BJ (cell line): ENCODE data around the gene RAB20. TPM values are rescaled to one million over a fixed set of nuclear protein-coding genes. Genes with fewer than 3 reads are reported as not detected.

Experiments used
- CTCF ChIA-PET: fragments of 350-600 bp; formaldehyde crosslinking; extraction: SDS; loops from one replicate; lab custom pipeline; 2021; ENCODE audit warnings: antibody characterized with exemption, inconsistent platforms; lab: Yijun Ruan, JAX
- POLR2A ChIA-PET: fragments of 300-600 bp; sonication (Branson Sonifier 250); formaldehyde crosslinking; extraction: SDS; loops from one replicate; lab custom pipeline; 2021; ENCODE audit warnings: antibody characterized with exemption; lab: Charles Lee
- DNase-seq: peaks from one replicate; pipeline ENCODE4 v3.0.0-alpha.2; 2011; ENCODE audit warnings: low read depth
- H3K27me3 ChIP-seq: 2 replicates; pipeline ENCODE4 v1.6.0; 2011; ENCODE audit warnings: low read length; ENCODE audit not compliant: control insufficient read depth, insufficient read depth
- H3K36me3 ChIP-seq: 2 replicates; pipeline ENCODE4 v1.5.1; 2011; ENCODE audit warnings: low read length; ENCODE audit not compliant: control insufficient read depth, insufficient read depth
- H3K4me3 ChIP-seq: 2 replicates; pipeline ENCODE4 v1.5.1; 2011; ENCODE audit warnings: low read depth, mild to moderate bottlenecking, control low read depth, low read length
- polyA plus RNA-seq: library from polyadenylated mRNA; depleted of rRNA; stranded (reverse); fragments of >200 nt; gene quantifications from 2 replicates; pipeline ENCODE4 v1.2.3, GENCODE V29; 2011
- TF ChIP-seq, protein P1 (sequence below): IDR thresholded peaks from 2 replicates; pipeline ENCODE4 v1.5.1; 2011; ENCODE audit warnings: low read depth, mild to moderate bottlenecking, control low read depth, inconsistent platforms, low read length, moderate library complexity; ENCODE audit not compliant: insufficient read depth

The RAB20 gene
- polyA plus RNA-seq, 1 experiment, result 4.9 TPM

DNA sequence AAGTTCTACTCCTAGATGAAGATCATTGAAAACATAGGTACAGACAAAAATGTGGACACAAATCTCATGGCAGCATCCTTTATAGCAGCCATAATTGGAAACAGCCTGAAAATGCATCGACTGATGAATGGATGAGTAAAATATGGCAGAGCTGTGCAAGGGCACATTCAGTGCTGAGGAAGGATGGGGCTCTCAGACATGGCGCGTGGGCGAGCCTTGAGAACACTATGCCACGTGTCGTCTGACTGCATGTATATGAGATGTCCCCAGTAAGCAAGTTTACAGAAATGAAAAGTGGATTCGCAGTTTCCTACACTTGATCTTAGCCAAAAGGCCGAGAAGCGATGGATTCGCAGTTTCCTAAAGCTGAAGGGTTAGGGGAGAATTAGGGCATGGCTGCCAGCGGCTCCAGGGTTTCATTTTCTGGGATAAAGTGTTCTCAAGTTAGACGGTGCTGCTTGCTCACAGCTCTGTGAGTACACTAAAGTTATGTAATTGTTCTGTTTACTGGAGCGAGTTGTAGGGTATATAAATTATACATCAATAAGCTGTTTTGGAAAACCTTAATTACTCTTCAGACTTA is 78.0 kb downstream of the RAB20 start:
- TF ChIP-seq, protein P1, sequence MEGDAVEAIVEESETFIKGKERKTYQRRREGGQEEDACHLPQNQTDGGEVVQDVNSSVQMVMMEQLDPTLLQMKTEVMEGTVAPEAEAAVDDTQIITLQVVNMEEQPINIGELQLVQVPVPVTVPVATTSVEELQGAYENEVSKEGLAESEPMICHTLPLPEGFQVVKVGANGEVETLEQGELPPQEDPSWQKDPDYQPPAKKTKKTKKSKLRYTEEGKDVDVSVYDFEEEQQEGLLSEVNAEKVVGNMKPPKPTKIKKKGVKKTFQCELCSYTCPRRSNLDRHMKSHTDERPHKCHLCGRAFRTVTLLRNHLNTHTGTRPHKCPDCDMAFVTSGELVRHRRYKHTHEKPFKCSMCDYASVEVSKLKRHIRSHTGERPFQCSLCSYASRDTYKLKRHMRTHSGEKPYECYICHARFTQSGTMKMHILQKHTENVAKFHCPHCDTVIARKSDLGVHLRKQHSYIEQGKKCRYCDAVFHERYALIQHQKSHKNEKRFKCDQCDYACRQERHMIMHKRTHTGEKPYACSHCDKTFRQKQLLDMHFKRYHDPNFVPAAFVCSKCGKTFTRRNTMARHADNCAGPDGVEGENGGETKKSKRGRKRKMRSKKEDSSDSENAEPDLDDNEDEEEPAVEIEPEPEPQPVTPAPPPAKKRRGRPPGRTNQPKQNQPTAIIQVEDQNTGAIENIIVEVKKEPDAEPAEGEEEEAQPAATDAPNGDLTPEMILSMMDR, result no peak
- Histone ChIP-seq H3K36me3 (peaks cover 30% of the 10 kb centered on the region), H3K4me3 (no peak overlapping the region), H3K27me3 (no peaks in the 10 kb centered on the region)
- no peak for DNase-seq
- CTCF ChIA-PET, result interaction anchor here (0.6 kb wide), 1 partner anchor 262 kb away, joined by 3 read pairs; no protein-coding TSS in a partner anchor
- POLR2A ChIA-PET, result no interaction called here

DNA sequence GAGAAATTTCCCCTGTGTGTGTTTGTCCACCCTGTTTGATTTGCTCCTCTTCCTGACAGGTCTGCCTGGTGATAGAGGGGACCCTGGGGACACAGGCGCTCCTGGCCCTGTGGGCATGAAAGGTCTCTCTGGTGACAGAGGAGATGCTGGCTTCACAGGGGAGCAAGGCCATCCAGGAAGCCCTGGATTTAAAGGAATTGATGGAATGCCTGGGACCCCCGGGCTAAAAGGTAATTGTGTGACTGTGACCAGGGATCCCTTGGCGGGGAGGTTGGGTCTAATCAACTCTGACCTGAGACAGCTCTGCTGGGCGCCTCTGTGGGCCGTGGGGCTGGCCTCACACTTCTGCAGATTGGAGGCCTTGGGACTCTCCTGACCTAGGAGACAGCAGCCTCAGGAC is 81.4 kb downstream of the RAB20 start:
- TF ChIP-seq, protein P1, result no peak
- POLR2A ChIA-PET, result no interaction called here
- Histone ChIP-seq H3K36me3 (peaks cover 37% of the 10 kb centered on the region), H3K4me3 (no peak overlapping the region), H3K27me3 (no peaks in the 10 kb centered on the region)
- DNase-seq, result no peak
- CTCF ChIA-PET, result no interaction called here

DNA sequence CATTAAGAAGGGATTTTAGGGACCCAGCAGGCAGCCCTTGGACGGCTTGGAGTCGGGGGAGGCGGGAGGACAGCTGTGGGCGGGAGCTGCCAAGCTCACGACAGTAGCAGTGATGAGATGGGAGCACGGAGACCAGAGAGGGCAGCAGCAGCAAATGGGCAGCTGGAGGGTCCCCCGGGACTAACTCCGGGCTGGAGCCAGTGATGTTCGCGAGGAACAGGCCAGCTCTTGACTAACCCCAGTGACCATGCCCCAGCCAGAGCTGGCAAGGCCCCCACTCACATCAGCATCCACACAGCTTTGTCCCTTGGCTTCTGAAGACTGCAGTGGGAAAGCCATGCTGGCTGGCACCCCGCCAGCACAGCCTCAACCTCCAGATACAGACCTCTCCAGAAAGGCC is 81.9 kb downstream of the RAB20 start:
- ChIA-PET POLR2A (no interaction called here), CTCF (no interaction called here)
- Histone ChIP-seq H3K27me3 (no peaks in the 10 kb centered on the region), H3K4me3 (no peak overlapping the region), H3K36me3 (peaks cover 39% of the 10 kb centered on the region)
- no peak for DNase-seq
- TF ChIP-seq, protein P1, result no peak

DNA sequence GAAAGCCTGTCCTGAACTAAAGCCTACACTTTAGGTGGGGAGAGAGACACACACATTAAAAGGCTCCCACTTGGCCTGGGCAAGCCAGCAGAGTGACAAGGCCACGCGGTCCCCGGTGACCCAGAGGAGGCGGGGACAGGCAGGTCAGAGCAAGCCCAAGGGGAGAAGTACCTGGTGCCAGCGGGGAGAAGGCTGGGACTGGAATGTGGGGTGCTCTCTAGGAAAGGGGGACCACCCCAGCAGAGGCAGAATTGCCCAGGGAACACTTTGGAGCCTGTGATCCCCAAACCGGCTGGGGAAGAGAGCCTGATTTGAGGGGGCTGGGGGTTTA is 82.3 kb downstream of the RAB20 start:
- TF ChIP-seq, protein P1, result no peak
- no peak overlapping the region for H3K4me3 ChIP-seq
- peaks cover 42% of the 10 kb centered on the region for H3K36me3 ChIP-seq
- ChIA-PET CTCF (no interaction called here), POLR2A (no interaction called here)
- H3K27me3 ChIP-seq, result no peaks in the 10 kb centered on the region
- no peak for DNase-seq

DNA sequence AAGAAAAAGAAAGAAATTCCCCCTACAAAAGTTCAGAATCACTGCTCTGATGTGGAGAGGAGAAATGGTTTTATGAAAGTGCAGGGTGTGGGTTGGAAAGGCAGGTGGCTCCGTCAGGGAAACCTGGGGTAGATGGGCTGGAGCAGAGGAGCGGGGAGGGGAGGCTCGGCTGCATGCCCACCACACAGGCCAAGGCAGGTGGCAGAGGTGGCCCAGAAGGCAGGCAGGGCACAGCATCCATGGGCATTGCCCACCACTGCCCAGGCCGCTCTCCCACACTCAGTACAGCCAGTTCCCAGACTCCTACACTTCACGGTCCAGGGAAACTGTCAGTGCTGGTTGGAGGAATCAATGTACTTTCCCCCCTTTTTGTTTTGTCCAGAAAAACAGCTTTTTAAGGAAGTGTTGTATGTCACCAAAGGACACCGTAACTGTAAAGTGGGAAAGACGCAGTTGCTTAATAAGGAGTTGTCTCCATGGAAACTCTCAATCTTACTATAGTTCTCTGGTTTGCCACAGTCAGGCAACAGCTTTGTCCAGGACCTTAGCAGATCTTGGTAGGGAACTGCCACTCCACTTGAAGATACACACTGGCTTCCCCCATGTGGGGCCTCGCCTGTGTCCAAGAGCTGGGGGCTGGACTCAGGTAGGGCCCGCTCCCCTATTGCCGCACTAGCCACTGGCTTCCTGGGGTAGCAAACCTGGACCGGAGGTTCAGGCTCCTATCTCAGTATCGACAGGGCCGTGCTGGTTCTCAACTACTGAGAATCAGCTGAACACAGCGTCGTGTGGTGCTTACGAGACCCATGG is 82.9 kb downstream of the RAB20 start:
- TF ChIP-seq, protein P1, result no peak
- POLR2A ChIA-PET, result no interaction called here
- DNase-seq, result no peak
- Histone ChIP-seq H3K4me3 (no peak overlapping the region), H3K27me3 (no peaks in the 10 kb centered on the region), H3K36me3 (peaks cover 44% of the 10 kb centered on the region)
- CTCF ChIA-PET, result no interaction called here
